ENCODE measurements around the gene AUTS2. TPM values are rescaled to one million over a fixed set of nuclear protein-coding genes. Genes with fewer than 3 reads are reported as not detected.
A peak's percentile ranks its signal among the peaks of the same experiment; 100 is the strongest.

Gene AUTS2
- total RNA-seq, 1 experiment from 2014 or later: 256 TPM

DNA sequence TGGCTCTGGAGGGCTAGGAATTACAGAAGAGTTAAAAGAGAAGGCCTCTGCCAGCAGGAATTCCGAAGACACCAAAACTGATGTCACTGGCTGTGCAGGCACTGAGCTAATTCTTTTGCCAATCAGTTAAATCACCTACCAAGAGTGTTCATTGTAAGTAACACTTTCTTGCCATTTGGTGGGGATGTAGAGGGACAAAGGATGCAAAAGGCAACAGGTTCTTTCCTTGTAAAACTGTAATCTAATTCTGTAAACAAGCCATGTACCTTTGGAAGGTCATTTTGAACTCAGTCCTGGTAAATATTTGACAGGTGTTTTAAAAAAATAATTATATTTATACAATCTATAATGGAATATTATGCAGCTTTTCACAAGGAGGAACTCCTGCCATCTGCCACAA, 438.4 kb downstream of the AUTS2 start:
- WGBS (ENCODE audit: extremely low coverage, insufficient read length, low lambda C conversion rate): no CpG with 5 or more reads among the region's 1 CpG
- H3K23me2 ChIP-seq (ENCODE audit: insufficient read length, low read depth, low read length, poor library complexity, severe bottlenecking): no peaks in the 10 kb centered on the region
- no peak overlapping the region for H3K4ac ChIP-seq (ENCODE audit: low read depth, low read length)
- no peak overlapping the region for H2BK120ac ChIP-seq (ENCODE audit: low read depth, low read length, poor library complexity, severe bottlenecking)
- H3K14ac ChIP-seq (ENCODE audit: insufficient read depth, low read length): no peak overlapping the region
- no peaks in the 10 kb centered on the region for H3K36me3 Mint-ChIP-seq (ENCODE audit: insufficient read depth in 1 of 3, low read depth in 3 of 3)
- no peak overlapping the region for H2AFZ ChIP-seq (ENCODE audit: low read length)
- TF ChIP-seq, protein P1, sequence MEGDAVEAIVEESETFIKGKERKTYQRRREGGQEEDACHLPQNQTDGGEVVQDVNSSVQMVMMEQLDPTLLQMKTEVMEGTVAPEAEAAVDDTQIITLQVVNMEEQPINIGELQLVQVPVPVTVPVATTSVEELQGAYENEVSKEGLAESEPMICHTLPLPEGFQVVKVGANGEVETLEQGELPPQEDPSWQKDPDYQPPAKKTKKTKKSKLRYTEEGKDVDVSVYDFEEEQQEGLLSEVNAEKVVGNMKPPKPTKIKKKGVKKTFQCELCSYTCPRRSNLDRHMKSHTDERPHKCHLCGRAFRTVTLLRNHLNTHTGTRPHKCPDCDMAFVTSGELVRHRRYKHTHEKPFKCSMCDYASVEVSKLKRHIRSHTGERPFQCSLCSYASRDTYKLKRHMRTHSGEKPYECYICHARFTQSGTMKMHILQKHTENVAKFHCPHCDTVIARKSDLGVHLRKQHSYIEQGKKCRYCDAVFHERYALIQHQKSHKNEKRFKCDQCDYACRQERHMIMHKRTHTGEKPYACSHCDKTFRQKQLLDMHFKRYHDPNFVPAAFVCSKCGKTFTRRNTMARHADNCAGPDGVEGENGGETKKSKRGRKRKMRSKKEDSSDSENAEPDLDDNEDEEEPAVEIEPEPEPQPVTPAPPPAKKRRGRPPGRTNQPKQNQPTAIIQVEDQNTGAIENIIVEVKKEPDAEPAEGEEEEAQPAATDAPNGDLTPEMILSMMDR (conservative IDR thresholded peaks at IDR 0.05): 0 out of 3 replicates have a peak, but pooled peaks have one; percentile 13
- H4K5ac ChIP-seq (ENCODE audit: insufficient read length, low read depth, low read length): no peak overlapping the region
- H3K9ac ChIP-seq (ENCODE audit: extremely low read depth, insufficient read length, low read length): no peak overlapping the region
- no peak overlapping the region for H3K56ac ChIP-seq (ENCODE audit: insufficient read length, low read depth, low read length)
- H2BK5ac ChIP-seq (ENCODE audit: insufficient read length, low read length): no peak overlapping the region
- no peak overlapping the region for H3K23ac ChIP-seq (ENCODE audit: insufficient read length, low read depth, low read length)
- no peak overlapping the region for H2BK15ac ChIP-seq (ENCODE audit: low read depth, low read length)
- no peaks in the 10 kb centered on the region for H4K20me1 ChIP-seq (ENCODE audit: control insufficient read depth, insufficient read depth, insufficient read length)
- no peak overlapping the region for H3K18ac ChIP-seq (ENCODE audit: insufficient read length, low read depth, low read length)
- no peaks in the 10 kb centered on the region for H3K79me1 ChIP-seq (ENCODE audit: insufficient read depth, low read depth, low read length, poor library complexity, severe bottlenecking)
- H3K79me2 ChIP-seq (ENCODE audit: insufficient read depth, low read length): no peaks in the 10 kb centered on the region
- 0 out of 7 replicates have a peak overlapping the region, but pooled peaks of 1 of the 3 experiments have one; percentile 10 for H3K27ac Mint-ChIP-seq
- H3K4me3 Mint-ChIP-seq: no peak overlapping the region
- no peak overlapping the region for H4K8ac ChIP-seq (replicated peaks; ENCODE audit: insufficient read length, low read depth, low read length)
- H2BK12ac ChIP-seq (ENCODE audit: insufficient read length, low read depth, low read length): no peak overlapping the region
- DNase-seq: no peak
- H3K4me1 Mint-ChIP-seq: peaks cover 23 to 34% of the 10 kb centered on the region in 2 experiments
- no peak overlapping the region for H2AK5ac ChIP-seq (ENCODE audit: insufficient read length, low read length)
- no peaks in the 10 kb centered on the region for H3K9me3 Mint-ChIP-seq
- no peak overlapping the region for H3K27ac ChIP-seq (ENCODE audit: insufficient read length, low read depth, low read length)
- H3K4me2 ChIP-seq (ENCODE audit: insufficient read depth, insufficient read length, low read length): no peak overlapping the region
- H3K9me3 ChIP-seq (ENCODE audit: control insufficient read depth, low read depth, low read length): no peaks in the 10 kb centered on the region
- H3K27me3 ChIP-seq (ENCODE audit: insufficient read depth, low read length): no peaks in the 10 kb centered on the region
- H2BK20ac ChIP-seq (ENCODE audit: low read depth, low read length, poor library complexity, severe bottlenecking): no peak overlapping the region
- H4K91ac ChIP-seq (ENCODE audit: insufficient read length, low read depth, low read length): no peak overlapping the region
- no peaks in the 10 kb centered on the region for H3K27me3 Mint-ChIP-seq (ENCODE audit: low read depth)
- peaks cover 3% of the 10 kb centered on the region; the same call in 1 of the 2 replicates for H3K4me1 ChIP-seq (ENCODE audit: insufficient read depth, low read length)
- H3T11ph ChIP-seq (ENCODE audit: low read length): no peak overlapping the region

All from H9 (cell line).